GM12801 (cell line): Measurements from ENCODE around the gene DYNLRB1.

Source experiments
- CTCF ChIP-seq: IDR thresholded peaks from one replicate; pipeline ENCODE4 v1.5.1; 2011; ENCODE audit warnings: control low read depth; ENCODE audit not compliant: insufficient read length; ENCODE audit errors: extremely low read depth

Gene DYNLRB1

DNA sequence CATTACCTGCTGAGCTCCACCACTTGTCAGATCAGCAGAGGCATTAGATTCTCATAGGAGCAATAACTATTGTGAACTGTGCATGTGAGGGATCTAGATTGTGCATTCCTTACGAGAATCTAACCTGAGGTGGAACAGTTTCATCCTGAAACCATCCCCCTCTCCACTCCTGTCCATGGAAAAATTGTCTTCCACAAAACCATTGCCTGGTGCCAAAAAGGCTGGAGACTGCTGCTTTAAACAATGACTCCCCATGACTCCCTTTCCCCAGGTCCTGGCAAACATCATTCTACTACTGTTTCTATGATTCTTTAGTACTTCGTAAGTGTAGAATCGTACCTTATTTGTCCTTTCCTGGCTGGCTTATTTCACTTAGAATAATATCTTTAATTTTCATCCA is 9.7 kb upstream of the DYNLRB1 start:
- no peak for TF ChIP-seq CTCF

- TF ChIP-seq CTCF: no peak
Measured at GRCh38 chr20:34507702-34508413, 8.4 kb upstream of the DYNLRB1 start.

- TF ChIP-seq CTCF: no peak
Measured at GRCh38 chr20:34510575-34510974, 5.6 kb upstream of the DYNLRB1 start.

DNA sequence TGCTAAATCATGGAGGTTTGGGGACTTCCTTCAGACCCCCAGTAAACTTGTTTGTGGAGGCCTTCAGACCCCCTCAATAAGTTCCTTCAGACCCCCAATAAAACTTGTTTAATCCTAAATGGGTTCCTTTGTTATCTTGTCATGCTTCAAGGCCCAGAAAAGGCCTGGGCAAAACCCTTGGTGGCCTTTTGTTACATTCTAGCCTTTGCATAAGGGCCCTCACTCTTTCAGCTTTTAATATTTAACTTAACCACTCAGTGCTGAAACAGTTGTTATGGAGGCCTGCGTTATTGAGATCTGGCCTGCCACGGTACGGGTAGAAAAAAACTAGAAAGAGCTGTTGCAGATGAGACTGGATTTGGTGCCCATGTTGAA is 4.3 kb upstream of the DYNLRB1 start:
- no peak for TF ChIP-seq CTCF

GRCh38 chr20:34512266-34512954 is 3.8 kb upstream of the DYNLRB1 start:
- TF ChIP-seq CTCF: no peak

DNA sequence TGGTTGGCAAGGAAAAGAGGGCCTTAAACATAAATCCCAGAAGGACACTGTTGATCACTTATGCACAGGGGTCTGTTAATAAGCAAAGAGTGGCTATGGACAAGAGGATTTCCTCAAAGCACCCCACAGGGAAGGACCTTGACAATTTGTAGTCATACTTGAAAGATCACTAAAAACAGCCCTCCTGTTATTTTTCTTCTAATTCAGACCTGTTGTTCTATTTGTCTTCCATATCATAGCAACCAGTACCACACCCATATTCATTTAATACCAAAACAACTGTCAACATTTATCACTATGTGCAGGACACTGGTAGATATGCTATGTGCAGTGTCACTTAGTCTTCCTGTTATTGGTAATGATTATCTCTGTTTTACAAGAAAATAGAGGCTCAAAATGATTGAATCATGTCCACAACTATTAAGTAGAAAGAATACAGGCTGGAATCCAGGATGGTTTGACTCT is 3.2 kb upstream of the DYNLRB1 start:
- no peak for TF ChIP-seq CTCF

DNA sequence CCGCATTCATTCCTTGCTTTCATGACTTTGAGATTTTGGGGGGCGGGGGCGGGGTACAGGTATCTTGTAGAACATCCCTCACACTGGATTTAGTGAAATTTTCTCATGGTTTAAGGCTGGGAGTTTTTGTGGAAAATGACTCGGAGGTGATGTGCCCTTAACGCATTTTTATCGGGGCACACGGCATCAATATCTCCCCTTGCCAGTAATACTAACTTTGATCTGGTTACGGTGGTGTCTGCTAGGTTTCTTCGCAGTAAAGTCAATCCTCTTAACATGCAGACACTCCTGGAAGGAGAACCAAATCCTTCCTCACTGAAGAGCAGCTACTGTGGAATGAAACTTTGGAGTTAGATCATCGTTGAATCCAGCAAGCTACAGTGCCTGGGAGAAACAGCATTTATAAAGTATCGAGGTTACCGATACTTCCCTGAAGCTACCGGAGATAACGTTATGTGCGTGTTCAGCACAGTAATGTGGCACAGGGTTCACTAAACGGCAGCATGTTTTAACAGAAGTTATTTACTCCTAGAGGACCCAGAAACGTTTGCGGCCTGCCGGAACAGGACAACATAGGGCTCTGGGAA is 1.2 kb upstream of the DYNLRB1 start:
- no peak for TF ChIP-seq CTCF
